Left forelimb (tissue), 1 donor: ENCODE results near the gene PITRM1.

Experiments
- DNase-seq: peaks from one replicate; pipeline ENCODE4 v3.0.0-alpha.2; 2018; ENCODE audit warnings: low spot score

PITRM1 gene

GRCh38 chr10:3166496-3167290, 5.9 kb downstream of the PITRM1 start:
- DNase-seq = no peak

GRCh38 chr10:3165196-3165595, 7.4 kb downstream of the PITRM1 start:
- DNase-seq = no peak

GRCh38 chr10:3163879-3164278, 8.7 kb downstream of the PITRM1 start:
- no peak for DNase-seq

- no peak for DNase-seq
Measured at GRCh38 chr10:3162533-3162932, 10.0 kb downstream of the PITRM1 start.

GRCh38 chr10:3159152-3159551, 13.4 kb downstream of the PITRM1 start:
- no peak for DNase-seq

GRCh38 chr10:3154666-3155065, 17.9 kb downstream of the PITRM1 start:
- DNase-seq = no peak

- no peak for DNase-seq
Measured at GRCh38 chr10:3152566-3152935, 20.0 kb downstream of the PITRM1 start.

GRCh38 chr10:3151889-3152565, 20.6 kb downstream of the PITRM1 start:
- no peak for DNase-seq

GRCh38 chr10:3150961-3151360, 21.6 kb downstream of the PITRM1 start:
- DNase-seq = no peak

GRCh38 chr10:3150366-3150765, 22.2 kb downstream of the PITRM1 start:
- no peak for DNase-seq

- no peak for DNase-seq
Measured at GRCh38 chr10:3149918-3150317, 22.7 kb downstream of the PITRM1 start.

GRCh38 chr10:3148994-3149393, 23.6 kb downstream of the PITRM1 start:
- no peak for DNase-seq

- no peak for DNase-seq
Measured at GRCh38 chr10:3148041-3148440, 24.5 kb downstream of the PITRM1 start.

GRCh38 chr10:3147117-3147820, 25.3 kb downstream of the PITRM1 start:
- DNase-seq = no peak

GRCh38 chr10:3146289-3146688, 26.3 kb downstream of the PITRM1 start:
- no peak for DNase-seq

- no peak for DNase-seq
Measured at GRCh38 chr10:3145366-3145765, 27.2 kb downstream of the PITRM1 start.

- no peak for DNase-seq
Measured at GRCh38 chr10:3143791-3144434, 28.7 kb downstream of the PITRM1 start.

GRCh38 chr10:3143366-3143765, 29.2 kb downstream of the PITRM1 start:
- DNase-seq = no peak

GRCh38 chr10:3142146-3142875, 30.3 kb downstream of the PITRM1 start:
- DNase-seq = no peak

GRCh38 chr10:3141351-3142005, 31.1 kb downstream of the PITRM1 start:
- DNase-seq = no peak

- no peak for DNase-seq
Measured at GRCh38 chr10:3140280-3140679, 32.3 kb downstream of the PITRM1 start.
